NCI-H2171 (cell line): Measurements from ENCODE around the gene MAGEA3.
"Not testable (repeated sequence)": the region's sequence is repeated elsewhere in the genome, so short reads cannot be mapped to it uniquely, and the experiment has no call there.

Experiments
- DNase-seq: peaks from one replicate; lab custom pipeline; 2025; lab: John Stamatoyannopoulos, UW

MAGEA3 gene, protein sequence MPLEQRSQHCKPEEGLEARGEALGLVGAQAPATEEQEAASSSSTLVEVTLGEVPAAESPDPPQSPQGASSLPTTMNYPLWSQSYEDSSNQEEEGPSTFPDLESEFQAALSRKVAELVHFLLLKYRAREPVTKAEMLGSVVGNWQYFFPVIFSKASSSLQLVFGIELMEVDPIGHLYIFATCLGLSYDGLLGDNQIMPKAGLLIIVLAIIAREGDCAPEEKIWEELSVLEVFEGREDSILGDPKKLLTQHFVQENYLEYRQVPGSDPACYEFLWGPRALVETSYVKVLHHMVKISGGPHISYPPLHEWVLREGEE

GRCh38 chrX:152697952-152698931 is at the start of gene MAGEA3:
Gene MAGEA3 (plus strand): TSS chrX:152698794. CDS start chrX:152700833, 2,039 bp downstream.
- not testable (repeated sequence) for DNase-seq

DNA sequence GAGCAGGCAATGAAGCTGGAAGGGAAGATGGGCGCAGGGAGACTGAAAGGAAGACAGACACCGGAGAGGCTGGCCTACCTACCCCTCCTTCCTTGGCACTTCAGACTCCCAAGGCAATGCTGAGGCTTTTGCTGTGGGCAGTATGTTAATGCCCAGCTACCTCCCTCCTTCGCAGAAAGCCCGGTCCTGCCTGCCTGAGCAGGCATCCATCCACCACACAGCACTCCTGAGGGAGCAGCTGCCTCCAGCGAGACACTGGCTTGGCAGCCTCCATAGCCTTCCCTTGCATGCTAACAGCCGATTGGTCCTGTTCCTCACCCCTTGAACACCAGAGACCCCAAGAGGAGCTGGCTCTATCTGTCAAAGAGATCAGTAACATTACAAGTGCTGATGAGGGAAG is 46.5 kb upstream of the MAGEA3 start:
- no peak for DNase-seq

DNA sequence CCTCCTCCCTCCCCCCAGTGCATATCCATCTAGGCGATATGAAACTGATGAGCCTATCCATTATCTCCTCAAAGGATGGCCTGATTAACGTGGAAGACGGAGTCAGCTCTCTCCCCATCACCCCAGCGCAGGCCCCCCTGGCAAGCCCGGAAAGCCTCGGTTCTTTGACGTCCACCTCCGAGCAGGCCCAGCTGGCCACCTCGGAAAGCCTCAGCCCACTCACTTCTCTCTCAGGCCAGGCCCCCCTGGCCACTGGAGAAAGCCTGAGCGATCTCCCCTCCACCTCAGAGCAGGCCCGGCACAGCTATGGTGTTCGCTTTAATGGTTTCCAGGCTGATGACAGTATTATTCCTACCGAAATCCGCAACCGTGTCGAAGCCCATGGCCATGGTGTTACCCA is 46.1 kb upstream of the MAGEA3 start:
- DNase-seq, result no peak

- no peak for DNase-seq
Observed at GRCh38 chrX:152656087-152656486, 42.5 kb upstream of the MAGEA3 start.

GRCh38 chrX:152656890-152657289 is 41.7 kb upstream of the MAGEA3 start:
- DNase-seq, result no peak

- DNase-seq, result no peak
Observed at GRCh38 chrX:152658302-152658701, 40.3 kb upstream of the MAGEA3 start.

- DNase-seq, result no peak
Observed at GRCh38 chrX:152663086-152663485, 35.5 kb upstream of the MAGEA3 start.

DNA sequence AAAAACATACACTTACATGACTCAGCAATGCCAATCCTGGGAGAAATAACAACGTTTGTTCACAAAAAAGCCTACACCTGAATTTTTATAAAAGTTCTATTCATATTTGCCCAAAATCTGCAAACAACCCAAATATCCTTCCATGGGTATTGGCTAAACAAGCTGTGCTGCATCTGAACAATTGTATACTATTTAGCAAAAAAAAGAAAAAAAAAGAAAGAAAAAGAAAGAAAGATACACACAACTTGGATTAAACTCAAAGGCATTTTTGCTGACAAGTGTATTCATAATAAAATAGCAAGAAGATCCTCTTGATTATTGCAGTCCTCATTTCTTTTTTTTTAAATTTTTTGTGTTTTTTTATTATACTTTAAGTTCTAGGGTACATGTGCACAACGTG is 24.5 kb upstream of the MAGEA3 start:
- no peak for DNase-seq

- not testable (repeated sequence) for DNase-seq
Observed at GRCh38 chrX:152674652-152675051, 23.9 kb upstream of the MAGEA3 start.

GRCh38 chrX:152681012-152681411 is 17.6 kb upstream of the MAGEA3 start:
- not testable (repeated sequence) for DNase-seq

GRCh38 chrX:152700390-152700789 is 1.8 kb downstream of the MAGEA3 start:
- not testable (repeated sequence) for DNase-seq

GRCh38 chrX:152706500-152706899 is 7.9 kb downstream of the MAGEA3 start:
- not testable (repeated sequence) for DNase-seq

DNA sequence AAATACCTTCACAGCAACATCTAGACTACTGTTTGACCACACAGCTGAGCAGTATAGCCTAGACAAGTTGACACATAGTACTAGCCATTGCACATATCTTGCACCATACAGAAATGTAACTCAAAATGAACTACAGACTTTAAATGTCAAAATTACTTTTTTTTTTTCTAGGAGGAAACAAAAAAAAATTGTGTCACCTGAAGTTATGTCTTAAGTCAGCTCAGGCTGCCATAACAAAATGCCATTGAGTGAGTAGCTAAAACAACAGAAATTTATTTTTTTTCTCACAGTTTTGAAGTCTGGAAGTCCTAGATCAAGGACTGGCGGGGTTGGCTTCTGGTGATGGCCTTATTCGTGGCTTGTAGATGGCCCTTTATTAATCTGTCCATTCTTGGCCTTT is 10.6 kb downstream of the MAGEA3 start, which contains the start of gene CSAG2:
TSS of gene CSAG2 (minus strand) at position 101 of the 400 bp plus-strand sequence. CDS start 161 bp downstream, outside the sequence.
- not testable (repeated sequence) for DNase-seq

- DNase-seq, result not testable (repeated sequence)
Observed at GRCh38 chrX:152713195-152713594, 14.6 kb downstream of the MAGEA3 start.

- DNase-seq, result not testable (repeated sequence)
Observed at GRCh38 chrX:152713815-152714787, 15.5 kb downstream of the MAGEA3 start, which contains the start of gene MAGEA2B. Gene MAGEA2B (plus strand): TSS chrX:152714628. CDS start chrX:152717107, 2,479 bp downstream.

DNA sequence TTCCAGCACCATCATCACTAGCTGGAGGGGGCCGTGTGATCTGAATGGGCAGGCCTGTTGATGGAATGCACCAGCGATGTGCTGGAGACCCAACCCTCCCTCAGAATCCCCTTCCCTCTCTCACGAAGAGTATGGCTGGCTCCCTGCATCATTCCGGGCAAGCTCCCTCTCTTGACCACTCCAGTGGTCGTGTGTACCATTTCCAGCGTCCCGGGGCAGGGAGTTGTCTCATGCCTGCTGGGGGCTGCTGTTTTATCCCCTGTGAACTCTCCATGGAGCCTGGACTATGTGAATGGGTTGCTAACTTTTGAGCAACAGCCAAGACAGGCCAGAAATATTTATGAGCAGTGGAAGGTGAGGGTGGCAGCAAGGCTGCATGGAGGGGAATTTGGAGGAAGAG is 26.8 kb downstream of the MAGEA3 start:
- DNase-seq, result no peak

DNA sequence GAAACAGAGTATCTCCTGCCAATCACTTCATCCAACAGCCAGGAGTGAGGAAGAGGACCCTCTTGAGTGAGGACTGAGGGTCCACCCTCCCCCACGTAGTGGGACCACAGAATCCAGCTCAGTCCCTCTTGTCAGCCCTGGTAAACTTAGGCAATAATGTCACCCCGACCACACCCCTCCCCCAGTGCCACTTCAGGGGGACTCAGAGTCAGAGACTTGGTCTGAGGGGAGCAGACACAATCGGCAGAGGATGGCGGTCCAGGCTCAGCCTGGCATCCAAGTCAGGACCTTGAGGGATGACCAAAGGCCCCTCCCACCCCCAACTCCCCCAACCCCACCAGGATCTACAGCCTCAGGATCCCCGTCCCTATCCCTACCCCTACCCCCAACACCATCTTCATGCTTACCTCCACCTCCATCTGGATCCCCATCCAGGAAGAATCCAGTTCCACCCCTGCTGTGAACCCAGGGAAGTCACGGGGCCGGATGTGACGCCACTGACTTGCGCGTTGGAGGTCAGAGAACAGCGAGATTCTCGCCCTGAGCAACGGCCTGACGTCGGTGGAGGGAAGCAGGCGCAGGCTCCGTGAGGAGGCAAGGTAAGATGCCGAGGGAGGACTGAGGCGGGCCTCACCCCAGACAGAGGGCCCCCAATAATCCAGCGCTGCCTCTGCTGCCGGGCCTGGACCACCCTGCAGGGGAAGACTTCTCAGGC is 34.8 kb downstream of the MAGEA3 start, which contains the start of the genes CSAG1 and MAGEA12:
TSS of gene CSAG1 (minus strand) at position 461 of the 715 bp plus-strand sequence. CDS start 1,261 bp downstream, outside the sequence.
TSS of gene MAGEA12 (plus strand) at position 497 of the 715 bp plus-strand sequence. CDS start 2,405 bp downstream, outside the sequence.
- DNase-seq, result no peak

- not testable (repeated sequence) for DNase-seq
Observed at GRCh38 chrX:152734143-152734858, 35.7 kb downstream of the MAGEA3 start.

- DNase-seq, result no peak
Observed at GRCh38 chrX:152735101-152735500, 36.5 kb downstream of the MAGEA3 start.
